GM18502 (cell line): ENCODE data around the gene HNRNPF.
"Not testable (repeated sequence)": the region's sequence is repeated elsewhere in the genome, so short reads cannot be mapped to it uniquely, and the experiment has no call there.

ENCODE experiments used
- ATAC-seq: cut with Tn5 transposase; IDR thresholded peaks from one replicate; pipeline ENCODE4 v1.9.1; 2021; ENCODE audit warnings: mild to moderate bottlenecking; ENCODE audit not compliant: unreplicated experiment, poor library complexity

HNRNPF gene

GRCh38 chr10:43354330-43354635 is 54.7 kb downstream of the HNRNPF start:
- ATAC-seq, result no peak

- no peak for ATAC-seq
Observed at GRCh38 chr10:43353495-43354329, 55.3 kb downstream of the HNRNPF start.

GRCh38 chr10:43352951-43353350 is 56.0 kb downstream of the HNRNPF start:
- ATAC-seq, result no peak

- ATAC-seq, result no peak
Observed at GRCh38 chr10:43351301-43351700, 57.7 kb downstream of the HNRNPF start.

GRCh38 chr10:43350686-43351085 is 58.3 kb downstream of the HNRNPF start:
- no peak for ATAC-seq

- no peak for ATAC-seq
Observed at GRCh38 chr10:43350156-43350555, 58.8 kb downstream of the HNRNPF start.

GRCh38 chr10:43348511-43349312 is 60.3 kb downstream of the HNRNPF start:
- peak; percentile 100 for ATAC-seq

- no peak for ATAC-seq
Observed at GRCh38 chr10:43347997-43348396, 61.0 kb downstream of the HNRNPF start.

- no peak for ATAC-seq
Observed at GRCh38 chr10:43344051-43344450, 64.9 kb downstream of the HNRNPF start.

GRCh38 chr10:43343126-43343525 is 65.9 kb downstream of the HNRNPF start:
- no peak for ATAC-seq

GRCh38 chr10:43342279-43343125 is 66.5 kb downstream of the HNRNPF start:
- ATAC-seq, result no peak

- no peak for ATAC-seq
Observed at GRCh38 chr10:43341450-43341849, 67.5 kb downstream of the HNRNPF start.

- no peak for ATAC-seq
Observed at GRCh38 chr10:43340619-43341018, 68.4 kb downstream of the HNRNPF start.

GRCh38 chr10:43340101-43340500 is 68.9 kb downstream of the HNRNPF start:
- ATAC-seq, result no peak

- ATAC-seq, result no peak
Observed at GRCh38 chr10:43339136-43339535, 69.8 kb downstream of the HNRNPF start.

- ATAC-seq, result no peak
Observed at GRCh38 chr10:43338117-43338516, 70.9 kb downstream of the HNRNPF start.

- ATAC-seq, result not testable (repeated sequence)
Observed at GRCh38 chr10:43337536-43337935, 71.5 kb downstream of the HNRNPF start.

- no peak for ATAC-seq
Observed at GRCh38 chr10:43336641-43337318, 72.2 kb downstream of the HNRNPF start.

GRCh38 chr10:43336061-43336460 is 72.9 kb downstream of the HNRNPF start:
- no peak for ATAC-seq
